Right kidney (tissue), 1 donor: ENCODE data around the gene MYBPC3.

Experiments used
- DNase-seq: peaks from one replicate; pipeline ENCODE4 v3.0.0-alpha.2; 2016

Gene MYBPC3

DNA sequence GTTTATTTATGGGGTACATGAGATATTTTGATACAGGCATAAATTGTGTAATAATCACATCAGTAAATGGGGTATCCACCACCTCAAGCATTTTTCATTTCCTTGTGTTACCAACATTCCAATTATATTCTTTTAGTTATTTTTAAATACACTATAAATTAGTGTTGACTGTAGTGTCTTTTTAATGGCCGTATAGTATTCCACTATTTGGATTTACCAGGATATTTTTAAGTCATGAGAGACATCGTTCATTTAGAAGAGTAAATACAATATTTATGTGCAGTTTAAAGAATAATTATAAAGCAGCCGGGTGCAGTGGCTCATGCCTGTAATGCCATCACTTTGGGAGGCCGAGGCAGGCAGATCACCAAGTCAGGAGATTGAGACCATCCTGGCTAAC is 32.0 kb upstream of the MYBPC3 start:
- no peak for DNase-seq

DNA sequence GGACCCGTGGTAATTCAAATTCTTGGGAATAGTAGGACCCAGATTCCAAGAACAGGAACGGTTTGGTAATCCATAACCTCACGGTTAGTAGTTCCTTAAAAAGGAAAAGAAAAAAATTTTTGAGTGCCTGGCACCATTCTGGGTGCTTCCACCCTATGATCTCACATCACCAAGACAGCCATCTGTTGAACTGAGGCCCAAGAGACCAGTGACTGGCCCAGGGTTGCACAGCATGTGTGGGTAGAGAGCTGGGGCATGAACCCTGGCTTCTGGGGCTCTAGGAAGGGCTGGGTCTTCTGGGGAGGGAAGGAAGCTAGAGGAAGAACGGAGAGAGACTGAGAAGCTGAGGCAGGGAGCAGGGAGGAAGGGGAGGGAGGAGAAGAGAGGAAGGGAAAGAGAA is 30.6 kb upstream of the MYBPC3 start:
- no peak for DNase-seq

DNA sequence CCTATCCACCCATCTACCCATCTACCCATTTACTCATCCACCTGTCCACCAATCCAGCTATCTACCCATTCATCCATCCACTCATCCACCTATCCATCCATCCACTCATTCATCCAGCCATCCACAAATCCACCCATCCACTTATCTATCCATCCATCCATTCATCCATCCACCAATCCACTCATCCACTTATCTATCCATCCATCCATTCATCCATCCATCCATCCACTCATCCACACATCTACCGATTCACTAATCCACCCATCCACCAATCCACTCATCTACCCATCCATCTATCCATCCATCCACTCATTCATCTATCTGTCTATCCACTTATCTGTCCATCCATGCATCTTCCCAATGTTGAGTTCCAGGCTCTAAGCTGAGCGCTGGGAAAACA is 27.6 kb upstream of the MYBPC3 start:
- DNase-seq, result no peak

DNA sequence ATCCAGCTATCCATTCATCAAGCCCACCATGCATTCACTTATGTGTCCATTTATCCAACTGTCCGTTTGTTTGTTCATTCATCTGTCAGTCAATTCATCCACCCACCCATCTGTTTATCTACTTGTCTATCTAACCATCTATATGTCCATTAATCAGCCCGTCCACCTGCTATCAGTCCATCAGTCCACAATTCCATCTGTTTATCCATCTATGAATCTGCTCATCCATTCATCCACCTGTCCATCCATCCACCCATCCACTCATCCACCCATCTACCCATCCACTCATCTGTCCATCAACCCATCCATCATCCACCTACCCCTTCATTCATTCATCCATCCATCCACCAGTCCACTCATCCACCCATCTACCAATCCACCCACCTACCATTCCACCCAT is 26.8 kb upstream of the MYBPC3 start:
- no peak for DNase-seq

DNA sequence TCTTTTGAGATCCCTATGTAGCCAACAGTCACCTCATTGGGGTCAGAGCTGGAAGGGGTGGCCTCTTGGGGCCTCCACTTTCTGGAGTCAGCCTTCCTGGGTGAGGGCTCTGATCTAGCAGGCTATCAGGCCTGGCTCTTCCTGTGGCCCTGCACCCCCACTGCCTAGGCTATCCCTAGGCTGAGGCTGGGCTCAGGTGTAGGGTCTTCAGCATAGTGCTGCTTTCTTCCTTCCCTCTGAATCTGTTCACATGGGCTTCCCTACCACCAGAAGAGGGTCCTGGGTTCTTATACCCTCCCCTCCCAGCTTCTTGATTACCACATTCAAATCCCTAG is 26.3 kb upstream of the MYBPC3 start:
- no peak for DNase-seq

DNA sequence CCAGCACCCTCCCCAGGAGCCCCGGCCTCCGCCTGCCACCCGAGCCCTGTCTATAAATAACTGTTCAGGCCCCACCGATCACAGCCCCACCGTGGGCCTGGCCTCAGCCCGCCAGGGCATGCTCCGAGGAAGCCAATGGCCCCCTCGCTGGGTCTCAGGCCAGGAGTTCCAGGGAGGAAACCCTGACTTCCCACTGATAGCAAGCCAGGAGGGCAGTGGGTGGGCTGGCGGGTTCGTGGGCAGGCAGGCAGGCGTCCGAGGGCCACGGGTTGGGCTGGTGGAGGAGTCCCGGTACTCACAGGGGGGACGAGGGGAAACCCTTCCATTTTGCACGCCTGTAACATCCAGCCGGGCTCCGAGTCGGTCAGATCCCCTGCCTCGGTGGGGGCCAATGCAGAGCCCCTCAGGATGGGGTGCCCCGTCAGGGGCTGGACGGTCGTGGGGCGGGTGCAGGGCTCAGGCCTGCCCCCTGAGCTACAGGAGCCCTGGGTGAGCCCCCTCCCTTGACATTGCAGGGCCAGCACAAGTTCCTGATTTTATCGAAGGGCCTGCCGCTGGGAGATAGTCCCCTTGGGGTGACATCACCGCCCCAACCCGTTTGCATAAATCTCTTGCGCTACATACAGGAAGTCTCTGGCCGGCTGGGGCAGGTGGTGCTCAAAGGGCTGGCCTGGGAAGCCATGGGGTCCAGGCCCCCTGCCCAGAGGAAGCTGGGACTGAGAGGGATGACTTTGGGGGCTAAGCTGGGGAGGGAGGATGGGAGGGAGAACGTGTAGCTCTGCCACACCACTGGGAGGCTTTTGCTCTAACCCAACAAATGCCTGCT is 25.7 kb upstream of the MYBPC3 start, which contains the start of gene SPI1:
Gene SPI1, minus strand, starts transcription at position 538 of the 826 bp plus-strand sequence. Its CDS starts 194 bp downstream, at position 344.
- no peak for DNase-seq

DNA sequence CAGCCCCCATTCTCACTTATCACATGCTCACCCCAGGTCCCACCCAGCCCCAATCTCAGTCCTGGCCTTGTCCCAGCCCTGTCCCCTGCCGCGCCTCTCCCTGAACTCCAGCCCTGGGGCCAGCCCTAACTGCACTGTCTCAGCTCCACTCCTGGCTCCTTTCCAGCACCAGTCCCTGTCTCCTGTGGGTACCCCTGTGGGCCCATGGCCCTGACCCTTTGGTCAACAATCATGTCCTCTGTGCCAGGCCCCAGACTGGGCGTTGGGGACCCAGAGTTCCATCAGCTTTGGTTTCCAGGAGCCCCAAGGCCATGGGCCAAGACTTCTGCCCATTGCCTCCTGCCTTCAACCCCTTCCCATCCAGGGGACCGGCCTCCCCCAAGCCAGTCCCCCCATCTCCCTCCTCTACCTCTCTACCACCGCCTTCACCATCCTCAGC is 25.1 kb upstream of the MYBPC3 start:
- no peak for DNase-seq

DNA sequence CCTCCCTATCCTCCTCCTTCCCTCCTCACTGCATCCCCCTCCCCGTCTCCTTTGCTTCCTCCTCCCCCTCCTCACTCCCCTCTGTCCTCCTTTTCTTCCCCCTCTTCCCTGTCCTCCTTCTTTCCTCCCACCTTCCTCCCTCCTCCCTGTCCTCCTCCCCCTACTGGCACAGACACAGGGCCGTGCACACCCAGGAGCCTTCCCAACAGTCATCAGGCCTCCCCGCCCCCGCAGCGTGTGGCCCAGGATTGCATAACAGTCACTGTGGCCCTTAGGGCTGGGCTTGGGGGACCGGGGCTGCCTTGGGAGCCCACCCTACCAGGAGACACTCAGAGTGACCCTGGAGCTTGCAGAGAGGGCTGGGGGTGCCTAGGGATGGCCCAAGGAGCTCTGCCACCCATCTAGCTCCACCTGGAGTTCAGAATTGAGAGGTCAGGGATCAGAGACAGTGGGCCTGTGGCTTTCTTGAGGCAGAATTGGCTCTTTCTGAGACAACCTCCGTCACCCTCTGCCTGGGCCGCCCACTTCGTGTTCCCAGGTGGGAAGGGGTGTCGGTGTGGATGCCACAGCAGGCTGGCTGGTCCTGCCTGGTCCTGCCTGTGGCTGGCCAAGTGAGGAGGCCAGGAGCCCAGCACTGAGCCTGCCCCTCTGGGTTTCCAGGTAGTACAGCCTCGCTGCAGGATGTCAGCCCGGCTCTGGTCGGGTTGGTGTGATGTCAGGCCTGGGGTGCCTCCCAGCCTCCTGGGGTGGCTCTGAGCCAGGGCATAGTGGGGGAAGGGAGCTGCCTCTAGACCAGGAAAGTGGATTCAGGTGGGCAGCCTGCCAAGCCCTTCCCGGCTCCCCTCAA is 24.2 kb upstream of the MYBPC3 start:
- no peak for DNase-seq

DNA sequence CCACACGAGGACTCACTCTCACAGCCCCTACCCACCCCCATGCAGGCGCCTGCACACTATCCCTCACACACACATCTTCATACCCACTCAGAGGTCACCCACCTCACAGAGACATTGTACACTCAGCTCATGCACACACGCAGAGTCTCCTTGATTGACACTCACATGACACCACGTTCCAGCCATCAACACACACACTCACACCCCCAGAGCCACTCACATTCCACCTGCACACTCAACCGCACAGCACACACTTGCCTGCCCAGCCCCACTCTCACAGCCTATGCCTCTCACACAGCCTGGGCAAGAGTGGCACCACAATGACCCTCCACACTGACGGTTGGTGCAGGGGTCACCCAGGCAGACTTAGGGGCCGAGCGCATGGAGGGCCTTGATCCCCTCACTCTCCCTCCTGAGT is 23.6 kb upstream of the MYBPC3 start:
- DNase-seq, result peak; percentile 55

DNA sequence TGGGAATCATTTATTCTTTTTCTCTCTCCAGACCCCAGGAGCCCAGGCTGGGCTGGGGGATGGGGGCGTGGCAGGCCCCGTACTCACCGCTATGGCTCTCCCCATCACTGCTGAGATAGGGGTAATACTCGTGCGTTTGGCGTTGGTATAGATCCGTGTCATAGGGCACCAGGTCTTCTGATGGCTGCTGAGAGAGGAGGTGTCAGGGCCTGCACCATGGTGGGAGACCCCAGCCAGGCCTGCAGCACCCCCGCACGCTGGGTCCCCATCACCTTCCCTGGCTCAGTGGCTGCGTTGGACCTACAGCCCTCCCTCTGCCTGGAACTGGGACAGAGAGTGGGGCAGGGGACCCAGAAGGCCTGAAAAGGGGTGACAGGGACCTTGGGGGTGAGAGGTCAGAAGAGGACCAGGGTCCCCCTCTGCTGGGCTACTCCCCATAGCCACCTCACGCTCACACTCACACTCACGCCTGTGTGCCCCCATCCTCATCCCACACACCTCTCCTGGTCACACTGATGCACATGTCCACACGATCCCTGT is 23.1 kb upstream of the MYBPC3 start:
- no peak for DNase-seq

DNA sequence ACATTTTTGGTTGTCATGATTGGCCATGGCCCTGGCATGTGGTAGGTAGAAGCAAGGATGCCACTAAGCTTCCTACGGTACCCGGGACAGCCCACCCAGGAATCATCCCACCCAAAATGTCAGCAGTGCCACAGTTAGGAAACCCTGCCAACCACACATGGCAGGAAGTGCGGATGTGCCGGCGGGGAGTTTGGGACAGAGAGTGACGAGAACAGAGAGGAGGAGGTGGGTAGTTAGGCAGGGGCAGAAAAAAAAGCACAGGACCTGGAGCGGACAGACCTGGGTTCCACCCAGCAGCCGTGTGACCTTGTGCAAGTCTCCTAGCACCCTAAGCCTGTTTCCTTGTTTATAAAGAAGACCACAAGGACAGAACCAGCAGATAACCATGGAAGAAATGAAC is 22.5 kb upstream of the MYBPC3 start:
- DNase-seq, result no peak

DNA sequence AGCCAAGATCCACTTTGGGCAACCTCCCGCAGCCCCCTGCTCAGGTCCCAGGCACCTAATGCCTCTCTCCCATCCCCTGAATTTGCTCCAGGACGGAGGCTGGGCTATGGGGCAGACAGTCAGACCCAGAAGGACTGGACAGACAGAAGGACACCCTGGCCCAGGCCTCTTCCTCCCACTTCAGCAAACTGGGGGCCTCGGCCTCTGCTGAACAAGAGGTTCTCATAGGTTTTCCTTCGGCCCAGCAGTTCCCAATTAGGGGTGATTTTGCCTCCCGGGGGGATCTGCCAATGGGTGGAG is 22.2 kb upstream of the MYBPC3 start:
- DNase-seq, result no peak

DNA sequence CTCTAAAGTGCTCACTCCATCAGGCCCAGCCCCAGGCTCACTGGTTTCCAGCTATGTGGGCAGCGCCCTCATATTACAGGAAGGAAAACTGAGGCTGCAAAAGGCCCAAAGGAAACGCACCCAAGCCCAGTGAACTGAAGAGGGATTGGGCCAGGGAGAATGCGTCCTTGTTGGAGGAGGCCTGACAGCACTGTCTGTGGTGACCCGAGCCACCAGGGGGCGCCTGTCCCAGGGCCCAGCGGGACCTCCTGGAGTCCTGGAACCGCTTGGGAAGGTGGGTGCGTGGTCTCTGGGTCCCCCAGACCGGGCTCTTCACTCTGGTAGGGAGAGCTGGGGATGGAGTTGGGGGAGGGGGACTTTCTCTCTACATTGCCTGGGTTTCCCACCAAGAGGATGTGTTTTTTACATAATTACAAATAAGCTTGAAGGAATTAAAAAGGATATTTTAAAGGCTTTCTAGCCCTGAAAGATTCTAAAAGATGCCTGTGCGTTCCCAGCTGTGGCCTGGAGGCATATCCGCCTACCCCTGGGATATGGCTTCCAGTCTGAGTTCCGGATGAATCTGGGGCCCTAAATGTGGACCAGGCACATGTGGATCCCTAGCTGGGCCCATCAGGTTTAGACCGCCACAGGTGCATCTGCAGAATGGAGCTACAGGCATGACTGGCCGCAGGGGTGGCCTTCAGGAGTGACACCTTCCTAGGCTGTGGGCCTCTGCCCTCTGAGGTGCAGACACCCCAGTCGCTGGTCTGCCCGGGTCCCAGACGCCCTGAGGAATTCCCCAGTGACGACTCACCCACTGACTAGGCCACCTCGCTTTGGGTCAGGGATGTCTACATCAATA is 21.6 kb upstream of the MYBPC3 start:
- peak; percentile 65 for DNase-seq

DNA sequence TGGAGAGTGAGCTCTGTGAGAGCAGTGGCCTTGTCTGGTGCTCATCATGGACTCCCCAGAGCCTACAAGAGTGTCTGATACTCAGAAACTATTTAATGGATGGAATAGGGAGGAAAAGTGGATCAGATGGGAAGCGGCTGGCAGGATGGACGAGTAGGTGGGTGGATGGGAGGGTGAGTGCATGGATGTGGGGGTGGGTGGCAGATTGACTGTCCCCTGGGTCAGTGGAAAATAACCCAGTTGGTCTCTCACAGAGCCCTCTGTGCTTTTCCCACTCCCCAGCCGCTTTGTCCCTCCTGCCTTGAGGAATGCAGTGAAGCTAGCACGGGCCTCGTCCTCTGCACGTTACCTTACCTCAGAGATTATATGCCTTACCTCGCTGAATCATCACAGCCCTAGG is 19.9 kb upstream of the MYBPC3 start:
- no peak for DNase-seq

DNA sequence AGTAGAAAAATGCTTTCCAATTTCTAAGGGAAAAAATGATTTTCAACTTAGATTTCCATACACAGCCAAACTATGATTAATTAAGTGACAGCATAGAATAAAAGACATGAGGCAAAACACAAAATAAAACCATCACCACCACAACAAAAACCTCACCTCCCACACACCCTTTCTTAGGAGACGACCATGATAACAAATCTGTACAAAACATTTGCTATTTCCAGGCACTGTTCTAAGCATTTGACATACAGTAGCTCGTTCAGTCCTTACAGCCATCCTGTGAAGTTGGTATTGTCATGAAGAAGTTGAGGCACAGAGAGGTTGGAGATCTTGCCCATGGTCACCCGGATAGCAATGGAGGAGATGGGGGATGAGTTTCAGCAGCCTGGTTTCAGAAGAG is 17.2 kb upstream of the MYBPC3 start:
- no peak for DNase-seq

DNA sequence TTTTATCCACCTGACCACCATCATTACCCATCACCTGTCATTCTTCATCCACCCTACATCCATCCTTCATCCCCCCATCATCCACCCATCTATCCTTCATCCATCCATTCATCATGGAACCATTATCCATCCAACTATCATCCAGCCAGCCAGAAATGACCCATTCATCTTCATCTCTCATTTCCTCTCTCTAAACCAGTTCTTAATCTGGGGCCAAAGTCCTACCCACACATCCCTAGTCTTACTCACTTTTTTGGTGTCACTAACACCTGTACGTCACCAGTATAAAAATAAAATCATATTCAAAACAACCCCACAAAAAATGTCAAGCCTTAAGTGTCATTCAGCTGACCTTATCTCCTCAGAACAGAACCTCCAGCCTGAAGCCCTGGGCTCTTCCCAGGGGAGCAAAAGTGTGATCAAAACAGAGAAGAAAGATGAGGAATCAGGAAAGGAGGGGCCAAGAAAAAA is 13.6 kb upstream of the MYBPC3 start:
- no peak for DNase-seq

DNA sequence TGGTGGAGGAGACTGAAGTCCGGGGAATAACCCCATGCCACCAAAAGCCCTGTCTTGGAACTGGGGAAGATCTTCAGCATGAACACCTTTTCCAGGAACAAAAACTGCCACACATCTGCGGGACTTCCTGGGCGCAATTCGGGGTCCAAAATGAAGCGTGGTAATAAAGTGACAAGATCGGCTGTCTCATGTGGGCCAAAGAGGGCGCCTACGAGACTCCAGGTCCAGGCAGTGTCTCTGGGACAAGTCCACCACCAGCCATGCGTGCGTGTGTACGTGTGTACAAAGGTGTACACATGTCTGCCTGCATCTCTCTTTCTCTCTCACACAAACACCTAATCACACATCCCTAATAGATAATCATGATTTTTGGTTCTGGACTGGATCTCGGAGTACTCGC is 8.9 kb upstream of the MYBPC3 start:
- DNase-seq, result no peak

DNA sequence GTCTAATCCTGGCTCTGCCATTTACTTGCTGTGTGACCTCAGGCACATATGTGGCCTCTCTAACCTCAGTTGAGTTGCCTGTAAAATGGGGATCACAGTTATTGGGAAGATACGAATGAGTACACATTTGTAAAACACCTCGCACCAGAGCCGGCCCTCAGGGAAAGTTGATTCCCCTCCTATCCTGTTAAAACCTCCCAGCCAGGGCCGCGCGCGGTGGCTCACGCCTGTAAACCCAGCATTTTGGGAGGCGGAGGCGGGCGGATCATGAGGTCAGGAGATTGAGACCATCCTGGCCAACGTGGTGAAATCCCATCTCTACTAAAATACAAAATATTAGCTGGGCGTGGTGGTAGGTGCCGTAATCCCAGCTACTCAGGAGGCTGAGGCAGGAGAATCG is 7.8 kb upstream of the MYBPC3 start:
- no peak for DNase-seq

DNA sequence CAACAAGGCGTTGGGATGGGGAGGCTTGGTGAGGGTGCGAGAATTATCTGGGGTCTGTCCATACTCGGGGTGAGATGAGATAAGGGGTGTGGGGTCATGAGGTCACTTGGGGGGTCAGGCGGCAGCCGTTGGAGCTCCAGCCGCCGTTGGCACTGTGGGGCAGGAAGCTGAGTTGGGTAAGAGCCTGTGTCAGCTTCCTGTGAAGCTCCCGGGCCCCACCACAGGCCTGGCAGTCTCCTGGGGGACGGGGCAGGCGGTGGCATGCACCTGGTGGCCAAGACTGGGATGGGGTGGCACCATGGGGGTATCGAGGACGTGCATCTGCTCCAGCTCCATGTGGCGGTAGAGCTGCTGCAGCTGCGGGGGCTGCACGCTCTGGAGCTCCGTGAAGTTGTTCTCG is 7.1 kb upstream of the MYBPC3 start:
- no peak for DNase-seq

DNA sequence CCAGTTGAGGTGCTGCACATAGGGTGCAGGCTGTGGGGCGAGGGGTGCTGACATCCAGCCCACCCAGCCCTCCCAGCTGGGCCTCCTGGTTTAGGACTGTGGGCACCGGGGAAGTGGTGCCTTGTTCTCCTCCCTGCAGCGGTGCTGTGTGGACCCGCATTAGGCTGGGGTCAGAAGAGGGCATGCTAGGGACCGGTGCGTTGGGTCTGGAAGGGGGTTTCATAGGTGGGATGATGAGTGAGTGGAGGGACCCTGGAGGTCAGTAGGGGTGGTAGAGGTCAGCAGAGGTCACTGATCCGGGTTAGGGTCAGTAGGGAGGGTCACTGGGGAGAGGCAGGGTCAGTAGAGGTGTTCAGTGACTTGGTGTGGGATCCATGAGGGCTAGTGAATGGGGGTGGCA is 6.7 kb upstream of the MYBPC3 start:
- no peak for DNase-seq

DNA sequence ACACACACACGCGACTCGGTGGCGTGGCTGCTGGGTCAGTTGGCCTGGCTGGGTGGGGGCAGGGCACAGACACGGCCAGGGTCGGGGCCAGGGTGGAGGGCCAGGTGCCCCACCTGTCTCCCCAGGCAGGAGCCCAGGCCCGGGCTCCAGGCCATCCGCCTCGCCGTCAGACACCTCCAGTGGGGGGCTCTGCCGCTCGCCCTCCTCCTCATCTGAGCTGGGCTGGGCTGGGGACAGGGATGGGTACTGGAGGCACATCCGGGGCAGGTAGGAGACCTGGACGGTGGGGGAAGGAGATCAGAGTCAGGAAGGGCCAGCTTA is 6.2 kb upstream of the MYBPC3 start:
- no peak for DNase-seq

DNA sequence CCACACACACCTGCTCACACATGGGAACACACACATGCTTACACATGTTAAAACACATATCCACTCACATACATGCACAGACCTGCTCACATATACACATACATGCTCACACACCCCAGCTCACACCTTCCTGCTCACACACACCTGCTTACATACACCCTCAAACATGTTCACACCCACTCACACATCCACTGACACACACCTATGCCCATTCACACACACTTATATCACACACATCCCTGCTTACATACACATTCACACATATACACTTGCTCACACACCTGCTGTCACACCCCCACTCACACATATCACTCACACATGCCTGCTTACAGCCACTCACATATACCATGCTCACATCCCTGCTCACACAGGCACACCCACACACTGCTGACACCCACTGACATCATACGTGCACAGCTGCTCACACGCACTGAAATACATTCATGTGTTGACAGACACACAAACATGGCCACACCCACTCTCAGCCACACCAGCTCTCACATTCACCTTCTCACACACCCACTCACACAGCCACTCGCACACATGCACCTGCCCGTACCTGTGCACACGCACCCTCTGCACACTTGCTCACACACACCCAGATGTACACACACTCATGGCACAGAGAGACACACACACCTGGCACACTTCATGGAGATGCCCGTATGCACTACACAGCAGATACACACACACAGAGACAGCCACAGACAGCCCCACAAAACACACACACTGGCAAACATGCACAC is 5.7 kb upstream of the MYBPC3 start:
- DNase-seq, result no peak
